Right atrium auricular region (tissue), 2 donors: ENCODE data around the gene TMEM38B. TPM values are rescaled to one million over a fixed set of nuclear protein-coding genes. Genes with fewer than 3 reads are reported as not detected.
"Not testable (repeated sequence)": the region's sequence is repeated elsewhere in the genome, so short reads cannot be mapped to it uniquely, and the experiment has no call there.

ENCODE experiments used
- DNase-seq: peaks from one replicate; pipeline ENCODE4 v3.0.0-alpha.2; 2019; ENCODE audit warnings: low spot score
- H3K27ac ChIP-seq, 2 donors: fragments of 200-600 bp; sonication (generic); 1 replicate in 1 of 2; 2 replicates in 1 of 2; pipeline ENCODE4 v1.5.1; 2016 to 2019
- H3K27me3 ChIP-seq, 2 donors: fragments of 200-600 bp; sonication (generic); one replicate each; pipeline versions ENCODE4 v1.5.1 to v1.6.0; 2017 to 2019
- H3K36me3 ChIP-seq: fragments of 200-600 bp; sonication (generic); one replicate; pipeline ENCODE4 v1.5.1; 2016
- H3K4me1 ChIP-seq, 2 donors: fragments of 200-600 bp; sonication (generic); one replicate each; pipeline versions ENCODE4 v1.5.1 to v1.6.0; 2017 to 2019
- H3K4me3 ChIP-seq, 2 donors: fragments of 200-600 bp; sonication (generic); 1 replicate in 1 of 2; 2 replicates in 1 of 2; pipeline ENCODE4 v1.5.1; 2017 to 2019; ENCODE audit warnings: mild to moderate bottlenecking in 1 of 2, moderate library complexity in 1 of 2
- H3K9me3 ChIP-seq, 2 donors: fragments of 200-600 bp; sonication (generic); one replicate each; pipeline ENCODE4 v1.5.1; 2019
- CTCF ChIP-seq, 2 donors: fragments of 200-600 bp; sonication (generic); IDR thresholded peaks; one replicate each; pipeline ENCODE4 v1.5.1; 2019; ENCODE audit warnings: antibody characterized with exemption in 2 of 2
- total RNA-seq, 2 donors: library from RNA; depleted of rRNA; stranded (reverse); fragments of >200 nt; gene quantifications; one replicate each; pipeline ENCODE4 v1.1.0, GENCODE V29; 2016

The TMEM38B gene
- total RNA-seq, 2 donors from 2014 or later = 38.1 to 56.7 TPM

- H3K36me3 ChIP-seq = peaks cover 4% of the 10 kb centered on the region
- no peak for DNase-seq
- H3K9me3 ChIP-seq = no peaks in the 10 kb centered on the region
- H3K4me1 ChIP-seq = peaks cover 0 to 10% of the 10 kb centered on the region in 2 donors
- no peak overlapping the region for H3K4me3 ChIP-seq
- no peaks in the 10 kb centered on the region for H3K27me3 ChIP-seq
- TF ChIP-seq CTCF (IDR thresholded peaks at IDR 0.05) = no peak
- no peak overlapping the region for H3K27ac ChIP-seq
Observed at GRCh38 chr9:105713260-105714019, 19.1 kb downstream of the TMEM38B start.

- no peak for DNase-seq
- peaks cover 4% of the 10 kb centered on the region for H3K36me3 ChIP-seq
- no peak overlapping the region for H3K27ac ChIP-seq
- H3K4me3 ChIP-seq = no peak overlapping the region
- H3K27me3 ChIP-seq = no peaks in the 10 kb centered on the region
- H3K4me1 ChIP-seq = peaks cover 0 to 10% of the 10 kb centered on the region in 2 donors
- no peaks in the 10 kb centered on the region for H3K9me3 ChIP-seq
- no peak for TF ChIP-seq CTCF (IDR thresholded peaks at IDR 0.05)
Observed at GRCh38 chr9:105714020-105714331, 19.6 kb downstream of the TMEM38B start.

GRCh38 chr9:105716146-105716545 lies 21.8 kb downstream of the TMEM38B start:
- Histone ChIP-seq H3K27ac (no peak overlapping the region), H3K9me3 (no peaks in the 10 kb centered on the region), H3K4me1 (peaks cover 0 to 10% of the 10 kb centered on the region in 2 donors), H3K27me3 (no peaks in the 10 kb centered on the region), H3K4me3 (no peak overlapping the region), H3K36me3 (no peaks in the 10 kb centered on the region)
- TF ChIP-seq CTCF (IDR thresholded peaks at IDR 0.05) = no peak
- no peak for DNase-seq

- Histone ChIP-seq H3K4me3 (no peak overlapping the region), H3K27me3 (no peaks in the 10 kb centered on the region), H3K36me3 (no peaks in the 10 kb centered on the region), H3K27ac (no peak overlapping the region), H3K4me1 (no peaks in the 10 kb centered on the region), H3K9me3 (no peaks in the 10 kb centered on the region)
- no peak for TF ChIP-seq CTCF (IDR thresholded peaks at IDR 0.05)
- no peak for DNase-seq
Observed at GRCh38 chr9:105722099-105722498, 27.8 kb downstream of the TMEM38B start.

GRCh38 chr9:105725370-105725769 lies 31.0 kb downstream of the TMEM38B start:
- H3K27me3 ChIP-seq = no peaks in the 10 kb centered on the region
- DNase-seq = no peak
- H3K36me3 ChIP-seq = no peaks in the 10 kb centered on the region
- no peaks in the 10 kb centered on the region for H3K4me1 ChIP-seq
- no peak overlapping the region for H3K27ac ChIP-seq
- H3K9me3 ChIP-seq = no peaks in the 10 kb centered on the region
- H3K4me3 ChIP-seq = no peak overlapping the region
- TF ChIP-seq CTCF (IDR thresholded peaks at IDR 0.05) = no peak

- H3K9me3 ChIP-seq, DNase-seq, H3K36me3 ChIP-seq, H3K4me3 ChIP-seq, H3K27ac ChIP-seq, H3K4me1 ChIP-seq, H3K27me3 ChIP-seq: not testable (repeated sequence)
Observed at GRCh38 chr9:105728230-105728629, 33.9 kb downstream of the TMEM38B start.

GRCh38 chr9:105731420-105731819 lies 37.1 kb downstream of the TMEM38B start:
- DNase-seq, H3K27me3 ChIP-seq: not testable (repeated sequence)
- peaks cover 16% of the 10 kb centered on the region for H3K36me3 ChIP-seq

More at GRCh38 chr9:105731420-105731819, 37.1 kb downstream of the TMEM38B start:
- not testable (repeated sequence) for H3K4me1 ChIP-seq, H3K27ac ChIP-seq, H3K4me3 ChIP-seq
- peaks cover 0 to 35% of the 10 kb centered on the region in 2 donors for H3K9me3 ChIP-seq
